H54 (cell line): ENCODE data around the gene CCDC34.
A peak's percentile ranks its signal among the peaks of the same experiment; 100 is the strongest.

Source experiments
- DNase-seq: peaks from one replicate; pipeline ENCODE4 v3.0.0; 2011; ENCODE audit warnings: low spot score, mixed read lengths; ENCODE audit not compliant: insufficient read length
- FAIRE-seq: peaks from 3 replicates; lab custom pipeline; 2011; peaks lifted over from hg19 to GRCh38; lab: Jason Lieb, UNC
- POLR2A ChIP-seq: IDR thresholded peaks from 2 replicates; pipeline ENCODE4 v1.6.1; 2011; ENCODE audit warnings: low read depth, mild to moderate bottlenecking, low read length

Gene CCDC34

DNA sequence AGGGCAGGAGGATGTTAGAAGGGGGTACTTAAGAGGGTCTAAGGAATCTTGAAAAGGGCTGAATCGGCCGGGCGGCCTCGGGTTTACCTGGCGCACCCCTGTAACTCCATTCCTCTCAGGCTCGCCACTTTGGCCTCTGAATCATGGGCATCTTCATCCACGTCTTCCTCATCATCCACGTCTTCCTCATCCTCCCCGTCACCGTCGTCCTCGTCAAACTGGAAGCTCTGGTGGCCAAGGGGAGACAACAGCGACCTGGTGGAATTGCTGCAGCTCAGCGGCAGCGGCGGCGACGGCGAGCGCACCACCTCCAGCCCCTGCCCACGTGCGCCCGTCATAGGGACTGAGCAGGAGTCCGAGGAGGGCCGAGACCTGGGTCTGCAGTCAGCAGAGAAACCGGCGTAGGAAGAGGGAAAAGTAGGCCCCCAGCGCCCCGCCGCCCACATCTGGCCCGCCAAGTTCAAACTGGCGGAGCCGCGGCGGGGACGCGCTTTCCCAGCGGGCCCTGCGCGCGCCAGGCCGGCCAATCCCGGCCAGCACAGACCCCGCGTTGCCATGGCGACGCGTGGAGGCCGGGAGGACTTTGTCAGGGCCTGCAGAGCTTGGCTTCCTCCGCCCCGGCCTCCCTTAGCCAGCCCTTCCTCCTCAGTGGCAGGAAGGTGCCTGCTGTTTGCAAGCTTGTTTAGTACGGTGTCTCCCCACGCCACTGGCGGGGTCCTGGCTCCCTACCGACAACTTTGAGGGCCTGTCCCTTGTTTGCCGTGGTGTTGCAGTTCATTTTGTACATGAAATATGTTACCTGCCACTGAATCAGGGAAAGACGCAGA is at the start of gene CCDC34:
Gene CCDC34, minus strand, starts transcription at position 467 of the 827 bp plus-strand sequence. Its CDS starts 21 bp downstream, at position 446.
- TF ChIP-seq POLR2A = peak; percentile 55
- no peak for FAIRE-seq
- peak; percentile 90 for DNase-seq

DNA sequence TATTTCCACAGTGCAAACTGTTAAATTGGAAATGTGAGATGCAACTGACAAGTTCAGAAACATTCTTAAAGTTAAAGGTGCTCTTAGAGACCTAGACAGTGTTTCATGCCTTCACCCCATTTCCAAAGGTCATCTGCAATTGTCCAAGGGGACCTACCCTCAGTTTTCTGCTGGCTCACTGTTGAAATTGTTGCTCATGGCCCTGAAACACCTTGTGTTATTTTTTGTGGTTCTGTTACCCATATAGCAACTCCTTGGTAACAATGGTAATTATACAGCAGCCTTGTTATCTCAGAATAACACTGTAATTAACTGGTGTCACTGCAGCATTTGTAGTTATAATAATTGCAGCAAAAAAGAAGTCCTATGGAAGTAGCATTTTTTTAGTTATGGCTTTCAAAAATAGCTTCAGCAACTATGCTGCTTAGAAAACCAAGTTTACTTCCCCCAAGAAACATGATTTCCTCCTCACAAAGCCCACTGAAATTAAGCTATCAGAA is 49.2 kb upstream of the CCDC34 start:
- FAIRE-seq (no peak), DNase-seq (no peak)
- TF ChIP-seq POLR2A = no peak

DNA sequence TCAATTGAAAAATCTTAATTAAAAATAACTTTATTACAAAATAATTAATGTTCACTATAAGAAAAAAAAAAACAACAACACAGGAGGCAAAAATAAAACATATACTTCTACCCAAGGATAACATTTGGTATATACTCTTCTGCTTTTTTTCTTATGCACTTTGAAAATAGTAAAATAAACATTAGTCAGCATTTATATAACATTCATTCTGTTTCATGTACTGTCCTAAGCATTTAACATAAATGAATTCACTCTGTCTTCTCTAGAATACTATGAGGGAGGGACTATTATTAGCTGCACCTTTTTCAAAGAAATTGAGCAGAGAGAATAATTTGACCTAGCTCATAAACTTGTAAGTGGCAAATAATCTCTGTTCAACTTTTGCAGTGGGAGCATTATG is 48.3 kb upstream of the CCDC34 start:
- DNase-seq (no peak), FAIRE-seq (no peak)
- TF ChIP-seq POLR2A = no peak

DNA sequence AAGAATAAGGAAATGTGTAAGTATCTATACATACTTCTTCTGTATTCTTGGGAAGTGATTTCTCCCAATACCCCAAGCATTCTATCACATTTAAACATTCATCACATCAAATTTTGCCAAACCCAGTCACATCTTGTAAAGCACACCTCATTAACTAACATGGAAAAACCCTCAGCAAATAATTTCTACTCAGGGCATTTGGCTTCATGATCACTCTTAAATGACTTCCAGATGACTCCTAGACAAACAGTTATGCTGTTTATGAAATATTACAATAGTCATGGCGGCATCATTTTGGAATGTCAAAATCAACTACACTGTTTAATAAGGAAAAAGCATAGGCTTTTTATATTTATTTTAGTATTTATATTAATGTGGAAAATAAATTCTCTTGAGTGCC is 47.3 kb upstream of the CCDC34 start:
- FAIRE-seq = no peak
- TF ChIP-seq POLR2A = no peak
- no peak for DNase-seq

DNA sequence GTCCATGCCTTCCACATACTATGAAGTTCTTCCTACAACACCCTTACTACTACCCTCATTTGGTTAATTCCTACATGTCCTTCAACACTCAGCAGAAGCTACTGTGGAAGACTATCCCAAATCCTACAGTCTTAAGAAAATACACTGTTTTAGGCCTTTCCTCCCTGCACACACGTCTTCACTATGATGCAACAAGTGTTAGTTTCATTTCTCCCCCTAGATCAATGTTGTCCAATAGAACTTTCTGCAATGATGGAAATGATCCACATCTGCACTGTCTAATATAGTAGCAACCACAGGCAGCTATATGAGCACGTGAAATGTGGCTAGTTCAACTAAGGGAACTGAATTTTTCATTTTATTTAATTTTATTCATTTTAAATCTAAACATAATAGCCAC is 46.7 kb upstream of the CCDC34 start:
- TF ChIP-seq POLR2A = no peak
- FAIRE-seq = peak; percentile 45
- no peak for DNase-seq

- TF ChIP-seq POLR2A = no peak
- DNase-seq (no peak), FAIRE-seq (no peak)
Observed at GRCh38 chr11:27409049-27409448, 46.0 kb upstream of the CCDC34 start.

- TF ChIP-seq POLR2A = no peak
Observed at GRCh38 chr11:27408246-27408800, 45.3 kb upstream of the CCDC34 start.

GRCh38 chr11:27406498-27407354 is 43.7 kb upstream of the CCDC34 start:
- DNase-seq (no peak), FAIRE-seq (no peak)

More at GRCh38 chr11:27408246-27408800, 45.3 kb upstream of the CCDC34 start:
- DNase-seq (no peak), FAIRE-seq (no peak)

GRCh38 chr11:27405134-27405533 is 42.1 kb upstream of the CCDC34 start:
- TF ChIP-seq POLR2A = no peak
- no peak for FAIRE-seq
- DNase-seq = no peak

More at GRCh38 chr11:27406498-27407354, 43.7 kb upstream of the CCDC34 start:
- TF ChIP-seq POLR2A = no peak

DNA sequence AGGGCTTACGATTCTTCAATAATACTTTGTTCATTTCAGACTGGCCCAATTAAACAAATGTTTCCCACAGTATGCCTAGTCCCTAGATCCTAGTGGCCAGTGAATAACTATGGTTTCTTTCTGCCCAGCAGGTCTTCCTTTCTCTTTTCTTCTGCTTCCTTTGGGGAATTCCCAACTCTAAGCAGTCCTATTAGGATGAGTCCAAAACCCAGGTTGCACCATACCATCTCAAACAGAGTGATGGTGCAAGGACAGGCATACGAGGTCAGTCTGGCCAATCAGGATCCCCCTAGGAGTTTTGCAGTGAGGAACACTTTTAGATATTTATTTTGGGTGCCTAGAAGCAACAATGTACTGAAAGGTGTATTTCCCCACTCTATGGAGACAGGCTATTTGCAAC is 41.4 kb upstream of the CCDC34 start:
- TF ChIP-seq POLR2A = no peak
- DNase-seq = no peak
- no peak for FAIRE-seq

DNA sequence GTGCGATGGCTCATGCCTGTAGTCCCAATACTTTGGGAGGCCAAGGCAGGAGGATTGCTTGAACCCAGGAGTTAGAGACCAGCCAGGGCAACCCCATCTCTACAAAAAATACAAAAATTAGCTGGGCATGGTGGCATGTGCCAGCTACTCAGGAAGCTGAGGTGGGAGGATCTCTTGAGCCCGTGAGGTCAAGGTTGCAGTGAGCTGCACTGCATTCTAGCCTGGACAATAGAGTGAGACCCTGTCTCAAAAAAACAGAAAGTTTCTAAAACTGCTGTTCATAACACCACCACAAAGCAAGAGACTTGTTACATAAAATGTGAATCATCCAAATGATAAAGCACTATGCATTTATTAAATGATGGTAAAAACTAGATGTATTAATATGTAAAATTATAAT is 40.2 kb upstream of the CCDC34 start:
- FAIRE-seq (no peak), DNase-seq (no peak)
- TF ChIP-seq POLR2A = no peak

DNA sequence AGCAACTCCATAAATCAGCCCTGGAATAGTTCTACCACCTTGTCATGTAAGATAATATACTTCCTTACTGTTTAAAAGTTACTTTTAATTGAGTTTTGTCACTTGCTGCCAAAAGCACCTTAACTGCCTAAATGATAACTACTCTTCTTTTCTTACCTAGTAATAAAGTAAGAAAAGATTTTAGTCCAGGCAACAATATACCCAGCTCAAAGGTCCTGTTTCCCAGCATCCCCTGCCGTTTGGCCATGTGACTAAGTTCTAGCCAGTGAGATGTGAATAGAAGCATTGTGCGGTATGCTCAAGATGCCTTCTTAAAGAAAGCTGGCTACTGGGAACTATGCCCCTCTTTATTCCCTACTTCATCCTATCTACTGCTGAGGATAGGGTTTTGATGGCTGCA is 39.4 kb upstream of the CCDC34 start:
- FAIRE-seq = no peak

GRCh38 chr11:27401833-27402316 is 38.9 kb upstream of the CCDC34 start:
- FAIRE-seq = peak; percentile 55
- no peak for DNase-seq
- TF ChIP-seq POLR2A = no peak

More for the DNA sequence above, 39.4 kb upstream of the CCDC34 start:
- DNase-seq = no peak
- TF ChIP-seq POLR2A = no peak
